K562 (cell line): Measurements from ENCODE around the gene GNG3. TPM values are rescaled to one million over a fixed set of nuclear protein-coding genes. Genes with fewer than 3 reads are reported as not detected.

ENCODE experiments used
- CREM ChIP-seq: IDR thresholded peaks from 2 replicates; pipeline ENCODE4 v1.6.1; 2014; ENCODE audit warnings: antibody characterized with exemption, low read depth
- FOXA1 ChIP-seq: fragments of 450-650 bp; IDR thresholded peaks from 2 replicates; pipeline ENCODE4 v1.6.1; 2016; ENCODE audit warnings: mild to moderate bottlenecking, borderline replicate concordance
- KDM4B ChIP-seq, 2 experiments: fragments of 450-650 bp in 1 of 2; sonication (generic) in 1 of 2; IDR thresholded peaks; 2 replicates each; pipeline ENCODE4 v1.6.1; 2016 to 2017; ENCODE audit warnings: borderline replicate concordance in 2 of 2, antibody characterized with exemption in 1 of 2, low read depth in 1 of 2, mild to moderate bottlenecking in 1 of 2
- SIN3B ChIP-seq: fragments of 450-650 bp; IDR thresholded peaks from 2 replicates; pipeline ENCODE4 v1.6.1; 2017; ENCODE audit warnings: low read depth, mild to moderate bottlenecking, moderate library complexity
- YY1 ChIP-seq, 3 experiments: IDR thresholded peaks; 2 replicates each; pipeline ENCODE4 v1.6.1; 2011; ENCODE audit warnings: low read length in 2 of 3, mild to moderate bottlenecking in 2 of 3, moderate library complexity in 2 of 3, borderline replicate concordance in 1 of 3, control low read depth in 1 of 3, low read depth in 1 of 3; ENCODE audit not compliant: insufficient read depth in 3 of 3, insufficient replicate concordance in 2 of 3, control insufficient read depth in 1 of 3, insufficient read length in 1 of 3; ENCODE audit errors: extremely low read depth in 1 of 3
- ZNF324 ChIP-seq: fragments of 250-450 bp; sonication (Bioruptor Pico); IDR thresholded peaks from 2 replicates; pipeline ENCODE4 v1.4.0; 2020; ENCODE audit warnings: mild to moderate bottlenecking
- ZNF644 ChIP-seq: fragments of 200-800 bp; sonication (Bioruptor generic); IDR thresholded peaks from 2 replicates; pipeline ENCODE4 v1.6.1; 2016; ENCODE audit warnings: low read depth, missing genetic modification characterization, missing compliant biosample characterization
- polyA plus RNA-seq, 8 experiments: library from polyadenylated mRNA; depleted of rRNA in 4 of 8; stranded (reverse) in 5 of 8; unstranded in 3 of 8; fragments of >200 nt; fragmentation: Nextera tagmentation in 2 of 8; fragmentation: Illumina TruSeq in 1 of 8; extraction: Ambion mirVana in 2 of 8; extraction: Trizol in 1 of 8; gene quantifications; 2 replicates each; pipeline versions ENCODE4 v1.2.1 to v1.2.3, GENCODE V29; 2011 to 2014; ENCODE audit warnings: inconsistent platforms in 1 of 8, missing spikeins in 1 of 8
- total RNA-seq, 7 experiments: library from RNA; depleted of rRNA in 6 of 7; stranded (reverse); fragments of >200 nt in 6 of 7; fragmentation: Illumina TruSeq in 2 of 7; extraction: Trizol in 2 of 7; gene quantifications; 2 replicates each; pipeline versions ENCODE4 v1.2.1 to v1.2.3, GENCODE V29; 2011 to 2021; ENCODE audit warnings: low replicate concordance in 1 of 7
- TF ChIP-seq, protein P1 (sequence below): sonication (generic); formaldehyde crosslinking; IDR thresholded peaks from 2 replicates; pipeline ENCODE4 v1.8.0; 2022; ENCODE audit warnings: mild to moderate bottlenecking, missing genetic modification reagents
- TF ChIP-seq, protein P2 (sequence below), 2 experiments: IDR thresholded peaks; 2 replicates each; pipeline ENCODE4 v1.6.1; 2012; ENCODE audit warnings: improper control_type of control experiment in 2 of 2, low read depth in 2 of 2, low read length in 2 of 2, borderline replicate concordance in 1 of 2
- TF ChIP-seq, protein P3 (sequence below): sonication (generic); formaldehyde crosslinking; IDR thresholded peaks from 2 replicates; pipeline ENCODE4 v1.8.0; 2023; ENCODE audit warnings: mild to moderate bottlenecking, missing genetic modification reagents
- TF ChIP-seq, protein P4 (sequence below), 2 experiments: fragments of 200-800 bp in 1 of 2; sonication (Bioruptor generic) in 1 of 2; sonication (generic) in 1 of 2; formaldehyde crosslinking in 1 of 2; IDR thresholded peaks in 1 of 2; conservative IDR thresholded peaks in 1 of 2; 2 replicates each; pipeline versions ENCODE4 v1.5.0 to v1.6.1; 2016 to 2020; ENCODE audit warnings: missing compliant biosample characterization in 1 of 2, missing genetic modification characterization in 1 of 2, missing genetic modification reagents in 1 of 2
- TF ChIP-seq, protein P5 (sequence below): sonication (generic); formaldehyde crosslinking; IDR thresholded peaks from 2 replicates; pipeline ENCODE4 v1.9.0; 2022; ENCODE audit warnings: mild to moderate bottlenecking, missing genetic modification reagents

Gene GNG3
- total and polyA plus RNA-seq, 9 of the 15 experiments (the other 6 are each of a cell fraction or from before 2014, with no cell fraction given) = 0.07 TPM; not detected in 8

DNA sequence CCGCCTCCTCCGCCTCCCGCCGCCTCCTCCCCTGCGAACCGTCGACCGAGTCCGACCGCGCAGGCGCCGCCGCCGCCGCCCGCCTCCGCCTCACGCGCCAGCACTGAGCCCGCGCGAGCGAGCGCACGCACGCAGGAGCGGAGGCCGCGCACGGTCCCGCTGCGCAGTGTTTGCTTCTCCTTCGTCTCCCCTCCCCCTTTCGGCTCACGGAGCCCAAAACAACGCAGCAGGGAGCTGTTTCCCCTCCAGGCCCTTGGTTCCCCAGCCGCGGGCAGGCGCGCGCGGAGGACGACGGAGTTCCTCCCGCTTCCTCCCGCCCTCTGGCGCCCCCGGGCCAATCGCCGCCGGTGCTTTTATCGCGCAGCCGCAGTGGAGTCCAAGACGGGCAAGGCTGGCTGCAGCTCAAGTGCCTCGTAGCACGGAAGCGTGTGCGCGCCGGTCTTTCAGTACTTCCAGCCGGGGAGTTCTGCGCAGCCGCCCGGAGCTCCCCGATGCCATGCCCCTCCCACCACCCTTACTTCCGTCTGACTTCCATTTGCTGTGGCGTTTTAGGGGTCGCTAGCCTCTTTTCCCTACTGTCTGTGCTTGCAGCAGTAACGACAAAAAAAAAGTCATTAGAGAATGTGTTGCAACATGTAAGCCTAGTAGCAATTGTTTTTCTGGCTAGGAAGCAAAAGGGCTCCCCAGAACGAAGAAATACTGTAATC lies 19.8 kb downstream of the GNG3 start, which contains the start of gene HNRNPUL2 (continued):
- TF ChIP-seq CREM (peak; percentile 52; the same call in 1 of the 2 replicates), YY1 (IDR thresholded peaks at IDR 0.05; ENCODE audit: borderline replicate concordance in 1 of 3, control insufficient read depth in 1 of 3, extremely low read depth in 1 of 3, insufficient read depth in 3 of 3, insufficient read length in 1 of 3, insufficient replicate concordance in 2 of 3, low read depth in 1 of 3, low read length in 2 of 3) (peak in 2 of 3 experiments; percentile 50 to 54), SIN3B (peak; percentile 83), FOXA1 (no peak), ZNF644 (tag) (no peak), ZNF324 (CRISPR knock-in tag) (peak; percentile 83), KDM4B (IDR thresholded peaks at IDR 0.05; ENCODE audit: borderline replicate concordance in 2 of 2, low read depth in 1 of 2) (peak in 1 of 2 experiments; percentile 75; a peak in 1 of 4 replicates)
- TF ChIP-seq, protein P1, sequence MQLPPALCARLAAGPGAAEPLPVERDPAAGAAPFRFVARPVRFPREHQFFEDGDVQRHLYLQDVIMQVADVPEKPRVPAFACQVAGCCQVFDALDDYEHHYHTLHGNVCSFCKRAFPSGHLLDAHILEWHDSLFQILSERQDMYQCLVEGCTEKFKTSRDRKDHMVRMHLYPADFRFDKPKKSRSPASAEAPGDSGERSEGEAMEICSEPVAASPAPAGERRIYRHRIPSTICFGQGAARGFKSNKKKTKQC = peak; percentile 83; the same call in 1 of the 2 replicates
- TF ChIP-seq, protein P2, sequence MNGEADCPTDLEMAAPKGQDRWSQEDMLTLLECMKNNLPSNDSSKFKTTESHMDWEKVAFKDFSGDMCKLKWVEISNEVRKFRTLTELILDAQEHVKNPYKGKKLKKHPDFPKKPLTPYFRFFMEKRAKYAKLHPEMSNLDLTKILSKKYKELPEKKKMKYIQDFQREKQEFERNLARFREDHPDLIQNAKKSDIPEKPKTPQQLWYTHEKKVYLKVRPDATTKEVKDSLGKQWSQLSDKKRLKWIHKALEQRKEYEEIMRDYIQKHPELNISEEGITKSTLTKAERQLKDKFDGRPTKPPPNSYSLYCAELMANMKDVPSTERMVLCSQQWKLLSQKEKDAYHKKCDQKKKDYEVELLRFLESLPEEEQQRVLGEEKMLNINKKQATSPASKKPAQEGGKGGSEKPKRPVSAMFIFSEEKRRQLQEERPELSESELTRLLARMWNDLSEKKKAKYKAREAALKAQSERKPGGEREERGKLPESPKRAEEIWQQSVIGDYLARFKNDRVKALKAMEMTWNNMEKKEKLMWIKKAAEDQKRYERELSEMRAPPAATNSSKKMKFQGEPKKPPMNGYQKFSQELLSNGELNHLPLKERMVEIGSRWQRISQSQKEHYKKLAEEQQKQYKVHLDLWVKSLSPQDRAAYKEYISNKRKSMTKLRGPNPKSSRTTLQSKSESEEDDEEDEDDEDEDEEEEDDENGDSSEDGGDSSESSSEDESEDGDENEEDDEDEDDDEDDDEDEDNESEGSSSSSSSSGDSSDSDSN (IDR thresholded peaks at IDR 0.05; ENCODE audit: borderline replicate concordance in 1 of 2, low read depth in 2 of 2, low read length in 2 of 2) = peak in 1 of 2 experiments; percentile 51; a peak in 2 of 4 replicates
- TF ChIP-seq, protein P3, sequence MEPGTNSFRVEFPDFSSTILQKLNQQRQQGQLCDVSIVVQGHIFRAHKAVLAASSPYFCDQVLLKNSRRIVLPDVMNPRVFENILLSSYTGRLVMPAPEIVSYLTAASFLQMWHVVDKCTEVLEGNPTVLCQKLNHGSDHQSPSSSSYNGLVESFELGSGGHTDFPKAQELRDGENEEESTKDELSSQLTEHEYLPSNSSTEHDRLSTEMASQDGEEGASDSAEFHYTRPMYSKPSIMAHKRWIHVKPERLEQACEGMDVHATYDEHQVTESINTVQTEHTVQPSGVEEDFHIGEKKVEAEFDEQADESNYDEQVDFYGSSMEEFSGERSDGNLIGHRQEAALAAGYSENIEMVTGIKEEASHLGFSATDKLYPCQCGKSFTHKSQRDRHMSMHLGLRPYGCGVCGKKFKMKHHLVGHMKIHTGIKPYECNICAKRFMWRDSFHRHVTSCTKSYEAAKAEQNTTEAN = no peak
- TF ChIP-seq, protein P4, sequence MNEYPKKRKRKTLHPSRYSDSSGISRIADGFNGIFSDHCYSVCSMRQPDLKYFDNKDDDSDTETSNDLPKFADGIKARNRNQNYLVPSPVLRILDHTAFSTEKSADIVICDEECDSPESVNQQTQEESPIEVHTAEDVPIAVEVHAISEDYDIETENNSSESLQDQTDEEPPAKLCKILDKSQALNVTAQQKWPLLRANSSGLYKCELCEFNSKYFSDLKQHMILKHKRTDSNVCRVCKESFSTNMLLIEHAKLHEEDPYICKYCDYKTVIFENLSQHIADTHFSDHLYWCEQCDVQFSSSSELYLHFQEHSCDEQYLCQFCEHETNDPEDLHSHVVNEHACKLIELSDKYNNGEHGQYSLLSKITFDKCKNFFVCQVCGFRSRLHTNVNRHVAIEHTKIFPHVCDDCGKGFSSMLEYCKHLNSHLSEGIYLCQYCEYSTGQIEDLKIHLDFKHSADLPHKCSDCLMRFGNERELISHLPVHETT (CRISPR knock-in tag; conservative IDR thresholded peaks at IDR 0.05 in 1 of 2, IDR thresholded peaks at IDR 0.05 in 1 of 2) = peak in 1 of 2 experiments; percentile 93; a peak in 2 of 4 replicates
- TF ChIP-seq, protein P5, sequence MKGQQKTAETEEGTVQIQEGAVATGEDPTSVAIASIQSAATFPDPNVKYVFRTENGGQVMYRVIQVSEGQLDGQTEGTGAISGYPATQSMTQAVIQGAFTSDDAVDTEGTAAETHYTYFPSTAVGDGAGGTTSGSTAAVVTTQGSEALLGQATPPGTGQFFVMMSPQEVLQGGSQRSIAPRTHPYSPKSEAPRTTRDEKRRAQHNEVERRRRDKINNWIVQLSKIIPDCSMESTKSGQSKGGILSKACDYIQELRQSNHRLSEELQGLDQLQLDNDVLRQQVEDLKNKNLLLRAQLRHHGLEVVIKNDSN (CRISPR knock-in tag) = peak; percentile 47
